Neural crest cell (in vitro differentiated cells): ENCODE results near the gene RPTOR. TPM values are rescaled to one million over a fixed set of nuclear protein-coding genes. Genes with fewer than 3 reads are reported as not detected.

ENCODE experiments used
- DNase-seq: peaks from one replicate; pipeline ENCODE4 v3.0.0; 2021; ENCODE audit warnings: low read depth, mixed read lengths, low spot score
- H3K27ac Mint-ChIP-seq: one replicate; pipeline ENCODE4 v1.8.0; 2021; ENCODE audit warnings: mild to moderate bottlenecking, mixed read lengths; ENCODE audit not compliant: unreplicated experiment
- H3K27me3 Mint-ChIP-seq: 2 replicates; pipeline ENCODE4 v1.8.0; 2021; ENCODE audit warnings: low read depth, mild to moderate bottlenecking, mixed read lengths
- H3K36me3 Mint-ChIP-seq: 2 replicates; pipeline ENCODE4 v1.8.0; 2021; ENCODE audit warnings: low read depth, mild to moderate bottlenecking, mixed read lengths
- H3K4me1 Mint-ChIP-seq: 2 replicates; pipeline ENCODE4 v1.8.0; 2021; ENCODE audit warnings: mixed read lengths
- H3K4me3 Mint-ChIP-seq: one replicate; pipeline ENCODE4 v1.8.0; 2021; ENCODE audit warnings: mild to moderate bottlenecking, mixed read lengths
- H3K9me3 Mint-ChIP-seq: 2 replicates; pipeline ENCODE4 v1.8.0; 2021; ENCODE audit warnings: mixed read lengths
- CTCF ChIP-seq: fragments of 200-600 bp; sonication (generic); conservative IDR thresholded peaks from 2 replicates; pipeline ENCODE4 v1.5.0; 2021; ENCODE audit warnings: antibody characterized with exemption, mild to moderate bottlenecking
- total RNA-seq: library from RNA; stranded (reverse); gene quantifications from 2 replicates; pipeline ENCODE4 v1.2.1, GENCODE V29; 2021

RPTOR gene
- total RNA-seq, 1 donor from 2014 or later = 41.1 TPM

- no peak for DNase-seq
- TF ChIP-seq CTCF = no peak
- H3K27ac Mint-ChIP-seq = no peak overlapping the region
- H3K27me3 Mint-ChIP-seq = no peaks in the 10 kb centered on the region
- no peak overlapping the region for H3K4me3 Mint-ChIP-seq
- peaks cover 13% of the 10 kb centered on the region for H3K4me1 Mint-ChIP-seq
- H3K9me3 Mint-ChIP-seq = no peaks in the 10 kb centered on the region
- peaks cover 5% of the 10 kb centered on the region for H3K36me3 Mint-ChIP-seq
Observed at GRCh38 chr17:80881306-80881705, 336.7 kb downstream of the RPTOR start.

- peaks cover 10% of the 10 kb centered on the region for H3K4me1 Mint-ChIP-seq
- no peak for TF ChIP-seq CTCF
- H3K4me3 Mint-ChIP-seq = no peak overlapping the region
- H3K9me3 Mint-ChIP-seq = no peaks in the 10 kb centered on the region
- H3K27me3 Mint-ChIP-seq = no peaks in the 10 kb centered on the region
- no peak overlapping the region for H3K27ac Mint-ChIP-seq
- no peak for DNase-seq
- peaks cover under 1% of the 10 kb centered on the region for H3K36me3 Mint-ChIP-seq
Observed at GRCh38 chr17:80882323-80882722, 337.7 kb downstream of the RPTOR start.

GRCh38 chr17:80882926-80883685 is 338.5 kb downstream of the RPTOR start:
- no peak overlapping the region for H3K27ac Mint-ChIP-seq

GRCh38 chr17:80883831-80884735 is 339.4 kb downstream of the RPTOR start:
- no peaks in the 10 kb centered on the region for H3K27me3 Mint-ChIP-seq
- no peak overlapping the region for H3K27ac Mint-ChIP-seq
- H3K4me3 Mint-ChIP-seq = no peak overlapping the region
- no peak for DNase-seq
- no peaks in the 10 kb centered on the region for H3K9me3 Mint-ChIP-seq
- no peaks in the 10 kb centered on the region for H3K36me3 Mint-ChIP-seq
- TF ChIP-seq CTCF = no peak
- H3K4me1 Mint-ChIP-seq = peaks cover 9% of the 10 kb centered on the region

More at GRCh38 chr17:80882926-80883685, 338.5 kb downstream of the RPTOR start:
- no peak overlapping the region for H3K4me3 Mint-ChIP-seq
- DNase-seq = no peak
- no peaks in the 10 kb centered on the region for H3K27me3 Mint-ChIP-seq
- H3K36me3 Mint-ChIP-seq = no peaks in the 10 kb centered on the region
- no peaks in the 10 kb centered on the region for H3K9me3 Mint-ChIP-seq
- no peak for TF ChIP-seq CTCF
- peaks cover 9% of the 10 kb centered on the region for H3K4me1 Mint-ChIP-seq

- TF ChIP-seq CTCF = no peak
- Mint-ChIP-seq H3K27ac (no peak overlapping the region), H3K36me3 (no peaks in the 10 kb centered on the region), H3K9me3 (no peaks in the 10 kb centered on the region), H3K4me1 (peaks cover 9% of the 10 kb centered on the region), H3K4me3 (no peak overlapping the region), H3K27me3 (no peaks in the 10 kb centered on the region)
- no peak for DNase-seq
Observed at GRCh38 chr17:80884811-80885210, 340.2 kb downstream of the RPTOR start.
